ENCODE results near the gene SEC16A.
A peak's percentile ranks its signal among the peaks of the same experiment; 100 is the strongest.
"Not testable (repeated sequence)": the region's sequence is repeated elsewhere in the genome, so short reads cannot be mapped to it uniquely, and the experiment has no call there.

The SEC16A gene

DNA sequence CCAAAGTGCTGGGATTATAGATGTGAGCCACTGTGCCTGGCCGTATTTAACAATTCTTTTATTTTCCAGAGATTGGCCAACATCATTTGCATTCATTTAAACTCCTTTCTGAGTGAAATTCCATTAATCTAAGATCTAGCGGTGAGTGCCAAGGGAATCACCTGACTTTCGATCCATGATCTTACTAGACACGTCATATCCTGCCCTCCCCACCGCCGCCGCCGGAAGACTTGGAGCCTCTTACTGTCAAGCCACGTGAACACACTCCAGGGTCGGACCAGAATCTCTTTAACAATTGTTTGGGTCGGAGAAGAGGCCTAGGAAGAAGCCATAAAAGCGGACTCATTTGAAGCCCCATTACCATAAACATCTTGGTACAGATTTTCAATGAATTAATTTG is 56.1 kb downstream of the SEC16A start:
- no peak for FAIRE-seq
- DNase-seq (ENCODE audit: insufficient read length, low spot score) = no peak

DNA sequence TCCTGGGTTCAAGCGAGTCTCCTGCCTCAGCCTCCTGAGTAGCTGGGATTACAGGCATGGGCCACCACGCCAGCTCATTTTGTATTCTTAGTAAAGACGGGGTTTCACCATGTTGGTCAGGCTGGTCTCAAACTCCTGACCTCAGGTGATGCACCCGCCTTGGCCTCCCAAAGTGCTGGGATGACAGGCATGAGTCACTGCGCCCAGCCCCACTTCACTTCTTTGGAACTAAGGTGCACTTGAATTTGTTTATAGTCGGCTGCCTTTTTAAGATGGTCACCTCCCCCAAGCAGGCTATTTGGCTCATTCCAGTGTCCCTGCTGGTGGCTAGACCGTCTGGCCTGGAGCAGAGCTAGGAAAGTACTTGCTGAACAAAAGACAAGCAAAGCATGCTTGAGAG is 57.5 kb downstream of the SEC16A start:
- not testable (repeated sequence) for FAIRE-seq; DNase-seq (ENCODE audit: insufficient read length, low spot score)

DNA sequence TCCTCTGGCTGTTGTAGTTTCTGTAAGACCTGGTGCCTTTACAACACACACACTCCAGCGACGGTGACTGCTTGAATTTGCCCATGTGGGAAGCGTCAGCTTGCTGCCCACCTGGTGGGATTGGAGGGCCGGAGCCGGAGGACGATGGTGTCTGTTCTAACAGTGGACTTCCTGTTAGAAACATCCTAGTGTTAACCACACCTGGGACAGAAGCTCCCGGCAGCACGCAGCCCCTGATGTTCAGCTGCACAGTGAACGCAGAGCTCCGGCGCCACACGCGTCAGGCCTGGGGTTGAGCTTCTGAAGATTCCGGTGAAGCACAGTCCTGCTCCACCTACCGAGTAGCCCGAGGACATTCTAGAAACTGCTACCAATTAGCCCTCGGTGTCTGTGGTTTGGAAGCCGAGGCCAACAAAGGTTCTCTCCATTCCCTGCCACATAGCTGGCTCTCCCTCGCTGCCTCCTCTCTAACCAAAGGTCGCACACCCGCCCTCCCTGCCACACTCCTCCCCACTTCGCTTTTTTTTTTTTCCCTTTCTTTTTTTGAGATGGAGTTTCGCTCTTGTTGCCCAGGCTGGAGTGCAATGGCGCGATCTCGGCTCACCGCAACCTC is 58.0 kb downstream of the SEC16A start:
- no peak for DNase-seq (ENCODE audit: insufficient read length, low spot score)
- FAIRE-seq = no peak

DNA sequence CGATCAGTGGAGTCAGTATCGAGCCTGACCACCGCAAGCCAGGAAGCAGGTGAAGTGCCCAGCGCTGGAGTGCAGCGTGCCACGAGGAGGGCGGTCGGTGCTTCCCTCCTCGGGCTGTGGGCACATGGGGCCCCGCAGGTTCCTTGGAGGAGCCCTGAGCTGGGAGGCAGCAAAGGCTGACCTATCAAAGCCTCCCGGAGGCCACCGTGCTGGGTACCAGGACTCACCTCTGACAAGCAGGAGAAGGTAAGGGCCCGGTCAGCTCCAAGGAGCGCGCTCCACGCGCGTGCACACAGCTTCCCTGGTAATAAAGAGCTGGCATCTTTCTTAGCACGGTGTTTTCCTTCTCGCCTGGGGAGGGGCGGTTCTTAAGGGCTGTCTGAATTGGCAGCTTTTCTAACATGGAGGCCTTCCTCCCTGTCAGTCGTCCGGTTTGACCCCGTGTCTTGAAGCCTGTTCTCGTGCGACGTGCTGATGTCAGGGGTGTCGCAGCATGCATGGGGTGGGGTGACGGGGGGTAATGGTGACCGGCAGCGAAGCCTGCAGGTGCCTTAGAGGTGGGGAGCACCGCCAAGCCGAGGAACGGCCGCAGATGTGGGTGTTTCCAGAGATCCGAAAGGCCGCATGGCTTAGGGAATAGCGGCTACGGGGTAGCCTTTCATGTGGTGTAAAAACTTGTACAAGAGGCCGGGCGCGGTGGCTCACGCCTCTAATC is 59.3 kb downstream of the SEC16A start:
- DNase-seq (ENCODE audit: insufficient read length, low spot score) (no peak), FAIRE-seq (no peak)

DNA sequence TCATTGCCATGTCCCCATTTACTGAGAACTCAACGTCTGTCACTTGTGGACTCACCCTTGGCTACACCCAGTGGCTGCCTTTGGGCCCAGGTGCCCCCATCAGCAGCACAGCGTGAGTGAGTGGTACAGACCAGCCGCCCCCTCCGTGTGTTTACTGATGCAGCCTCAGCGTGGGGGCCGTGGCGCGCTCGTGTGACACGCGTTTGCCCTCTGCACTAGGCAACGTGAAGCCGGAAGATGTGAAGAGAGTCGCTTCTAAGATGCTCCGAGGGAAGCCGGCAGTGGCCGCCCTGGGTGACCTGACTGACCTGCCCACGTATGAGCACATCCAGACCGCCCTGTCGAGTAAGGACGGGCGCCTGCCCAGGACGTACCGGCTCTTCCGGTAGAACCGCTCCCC is 60.0 kb downstream of the SEC16A start:
- DNase-seq (ENCODE audit: insufficient read length, low spot score) (no peak), FAIRE-seq (no peak)

DNA sequence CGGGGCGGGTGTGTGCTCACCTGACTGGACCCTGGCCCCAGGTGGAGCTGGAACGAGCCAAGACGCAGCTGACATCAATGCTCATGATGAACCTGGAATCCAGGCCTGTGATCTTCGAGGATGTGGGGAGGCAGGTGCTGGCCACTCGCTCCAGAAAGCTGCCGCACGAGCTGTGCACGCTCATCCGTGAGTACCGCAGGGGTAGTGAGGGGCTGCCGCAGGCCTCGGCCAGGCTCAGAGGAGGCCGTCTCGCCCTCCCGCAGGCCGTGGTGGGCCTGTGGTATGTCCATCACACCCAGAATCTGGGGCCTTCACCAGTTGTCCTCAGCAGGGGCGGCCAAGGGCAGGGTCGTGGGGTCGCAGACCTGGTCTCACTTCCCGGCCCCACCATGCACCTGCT is 61.0 kb downstream of the SEC16A start:
- DNase-seq (ENCODE audit: insufficient read length, low spot score) (no peak), FAIRE-seq (no peak)

DNA sequence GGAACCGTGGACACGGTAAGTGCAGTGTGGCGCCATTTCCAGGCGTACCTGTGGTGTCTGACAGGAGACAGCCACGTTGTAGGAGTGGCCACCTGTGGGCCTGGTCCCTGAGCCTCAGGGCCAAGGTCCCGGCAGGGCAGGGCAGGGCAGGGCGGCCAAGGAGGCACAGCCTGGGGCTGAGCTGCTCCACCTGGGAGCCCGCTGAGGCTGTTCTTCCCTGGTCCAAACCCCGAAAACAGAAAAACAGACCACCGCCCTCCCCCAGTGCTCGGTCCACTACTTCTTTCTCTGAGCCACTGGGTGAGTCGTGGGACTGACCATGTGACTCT is 63.8 kb downstream of the SEC16A start:
- DNase-seq (ENCODE audit: insufficient read length, low spot score) = no peak
- FAIRE-seq = no peak

DNA sequence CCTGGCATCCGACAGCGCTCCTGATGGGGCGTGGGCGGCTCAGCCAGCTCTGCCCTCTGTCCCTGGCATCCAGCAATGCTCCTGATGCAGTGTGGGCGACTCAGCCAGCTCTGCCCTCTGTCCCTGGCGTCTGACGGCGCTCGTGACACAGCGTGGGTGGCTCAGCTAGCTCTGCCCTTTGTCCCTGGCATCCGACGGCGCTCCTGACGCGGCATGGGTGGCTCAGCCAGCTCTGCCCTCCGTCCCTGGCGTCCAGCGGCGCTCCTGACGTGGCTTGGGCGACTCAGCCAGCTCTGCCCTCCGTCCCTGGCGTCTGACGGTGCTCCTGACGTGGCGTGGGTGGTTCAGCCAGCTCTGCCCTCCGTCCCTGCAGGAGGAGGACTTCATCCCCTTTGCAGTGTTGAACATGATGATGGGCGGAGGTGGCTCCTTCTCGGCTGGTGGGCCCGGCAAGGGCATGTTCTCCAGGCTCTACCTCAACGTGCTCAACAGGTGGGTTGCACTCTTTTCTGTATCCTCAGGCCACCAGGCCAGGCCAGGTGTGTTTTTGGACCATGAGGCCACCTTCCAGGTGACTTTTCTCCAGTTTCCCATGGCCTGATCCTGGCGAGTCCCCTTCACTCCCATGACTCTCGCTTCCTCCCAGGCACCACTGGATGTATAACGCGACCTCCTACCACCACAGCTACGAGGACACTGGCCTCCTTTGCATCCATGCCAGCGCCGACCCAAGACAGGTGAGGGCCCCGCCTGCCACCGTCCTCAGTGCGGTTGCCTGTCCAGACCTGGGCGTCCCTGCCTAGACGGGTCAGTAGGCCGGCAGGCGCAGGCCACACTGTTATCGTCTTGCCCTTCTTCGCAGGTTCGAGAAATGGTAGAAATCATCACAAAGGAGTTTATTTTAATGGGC is 64.4 kb downstream of the SEC16A start:
- DNase-seq (ENCODE audit: insufficient read length, low spot score) (no peak), FAIRE-seq (no peak)

DNA sequence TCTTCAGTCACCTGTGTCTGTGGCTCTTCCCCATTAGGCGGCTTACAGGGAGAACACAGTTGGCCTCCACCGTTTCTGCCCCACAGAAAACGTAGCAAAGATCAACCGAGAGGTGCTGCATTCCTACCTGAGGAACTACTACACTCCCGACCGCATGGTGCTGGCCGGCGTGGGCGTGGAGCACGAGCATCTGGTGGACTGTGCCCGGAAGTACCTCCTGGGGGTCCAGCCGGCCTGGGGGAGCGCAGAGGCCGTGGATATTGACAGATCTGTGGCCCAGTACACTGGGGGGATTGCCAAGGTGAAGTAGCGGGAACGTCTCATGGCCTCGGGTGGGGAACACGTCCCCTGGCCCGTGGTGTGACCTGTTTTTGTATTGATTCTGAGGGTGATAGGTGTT is 65.9 kb downstream of the SEC16A start:
- DNase-seq (ENCODE audit: insufficient read length, low spot score) (no peak), FAIRE-seq (no peak)

DNA sequence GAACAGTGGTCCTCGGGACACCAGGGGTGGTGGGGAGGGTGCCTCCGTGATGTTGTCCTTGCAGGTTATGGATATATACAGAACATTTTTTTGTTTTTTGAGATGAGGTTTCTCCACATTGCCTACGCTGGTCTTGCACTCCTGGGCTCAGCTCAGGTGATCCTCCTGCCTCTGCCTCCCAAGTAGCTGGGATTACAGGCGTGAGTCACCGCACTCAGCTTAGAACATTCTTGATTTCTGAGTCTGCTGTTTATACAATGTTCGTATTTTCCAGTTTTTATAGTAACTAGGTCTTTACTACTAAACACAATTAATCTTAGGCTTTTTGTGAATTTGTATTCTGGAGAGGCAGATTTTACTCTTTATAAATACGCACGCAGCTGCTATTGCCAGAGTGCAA is 66.4 kb downstream of the SEC16A start:
- no peak for FAIRE-seq
- no peak for DNase-seq (ENCODE audit: insufficient read length, low spot score)

DNA sequence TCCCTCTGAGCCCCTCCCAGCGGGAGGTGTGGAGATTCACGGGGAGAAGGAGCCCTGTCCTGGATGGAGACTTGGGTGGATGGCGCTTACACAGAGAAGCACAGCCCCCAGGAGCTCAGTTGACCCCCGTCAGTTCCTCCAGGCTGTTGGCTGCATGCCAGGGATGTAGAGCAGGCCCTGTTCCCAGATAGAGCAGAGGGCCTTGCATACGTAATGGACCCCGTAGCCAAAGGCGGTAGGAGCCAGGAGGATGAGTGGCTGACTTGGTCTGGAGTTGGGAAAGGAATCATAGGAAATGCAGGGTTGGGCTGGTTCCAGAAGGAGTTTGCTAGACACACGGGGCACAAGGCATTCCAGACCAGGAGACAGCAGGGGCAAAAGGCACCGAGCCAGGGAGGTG is 69.9 kb downstream of the SEC16A start:
- no peak for DNase-seq (ENCODE audit: insufficient read length, low spot score)
- FAIRE-seq = no peak

DNA sequence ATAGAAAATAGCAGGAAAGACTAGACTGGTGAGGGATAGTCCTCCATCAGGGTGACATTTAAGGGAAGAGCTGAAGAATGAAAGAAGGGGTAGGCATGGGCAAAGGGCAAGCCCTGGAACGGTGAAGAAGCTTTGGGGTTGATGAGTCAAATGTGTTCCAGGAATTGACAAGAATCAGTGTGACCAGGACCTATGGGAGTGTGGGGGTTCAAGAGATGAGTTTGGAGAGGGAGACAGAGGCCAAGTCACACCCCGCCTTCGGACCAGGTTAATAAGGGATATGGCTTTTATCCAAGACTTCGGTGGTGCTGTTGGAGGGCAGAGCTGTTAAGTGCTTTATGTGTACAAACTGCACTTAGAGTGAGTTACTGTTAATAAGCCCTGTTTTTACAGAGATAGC is 71.5 kb downstream of the SEC16A start:
- no peak for DNase-seq (ENCODE audit: insufficient read length, low spot score)
- FAIRE-seq = no peak

DNA sequence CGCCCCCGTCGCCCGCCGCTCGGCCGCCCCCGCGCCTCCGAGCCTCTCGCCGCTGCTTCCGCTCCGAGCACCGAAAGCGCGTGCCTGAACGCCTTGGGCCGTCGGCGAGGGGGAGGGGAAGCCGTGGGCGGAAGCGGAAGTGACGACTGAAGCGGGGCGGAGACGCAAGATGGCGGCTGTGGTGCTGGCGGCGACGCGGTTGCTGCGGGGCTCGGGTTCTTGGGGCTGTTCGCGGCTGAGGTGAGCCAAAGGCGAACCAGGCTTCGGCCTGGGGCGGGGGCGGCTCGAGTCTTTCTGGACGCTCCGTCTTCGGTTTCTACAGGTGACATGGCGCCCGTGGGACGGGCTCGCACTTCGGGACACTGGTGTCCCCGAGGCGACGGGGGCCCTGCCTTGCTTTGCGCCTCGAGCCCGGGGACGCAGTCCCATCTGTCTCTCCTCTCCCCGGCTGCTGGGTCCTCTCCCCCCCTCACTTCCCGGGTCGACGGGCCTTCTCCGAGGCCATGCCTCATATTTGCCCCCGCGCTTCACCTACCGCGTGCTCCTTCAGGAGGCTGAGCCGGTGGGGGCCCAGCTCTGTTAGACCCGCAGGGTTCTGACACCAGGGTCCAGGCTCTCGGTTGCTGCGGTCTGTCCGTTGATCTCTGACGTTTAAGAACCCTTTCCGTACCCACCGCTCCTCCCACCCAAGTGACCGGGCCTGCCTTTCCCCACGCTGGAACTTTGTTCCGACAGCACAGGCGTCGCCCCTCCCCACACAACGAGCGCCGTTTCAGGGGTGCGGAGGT is 72.1 kb downstream of the SEC16A start, which contains the start of the genes ENTR1 and PMPCA:
TSS of gene ENTR1 (minus strand) at position 115 of the 788 bp plus-strand sequence. CDS start 217 bp downstream, outside the sequence.
TSS of gene PMPCA (plus strand) at position 159 of the 788 bp plus-strand sequence. CDS start at position 170, 11 bp downstream.
- DNase-seq (ENCODE audit: insufficient read length, low spot score) (peak; percentile 99), FAIRE-seq (peak; percentile 82)

DNA sequence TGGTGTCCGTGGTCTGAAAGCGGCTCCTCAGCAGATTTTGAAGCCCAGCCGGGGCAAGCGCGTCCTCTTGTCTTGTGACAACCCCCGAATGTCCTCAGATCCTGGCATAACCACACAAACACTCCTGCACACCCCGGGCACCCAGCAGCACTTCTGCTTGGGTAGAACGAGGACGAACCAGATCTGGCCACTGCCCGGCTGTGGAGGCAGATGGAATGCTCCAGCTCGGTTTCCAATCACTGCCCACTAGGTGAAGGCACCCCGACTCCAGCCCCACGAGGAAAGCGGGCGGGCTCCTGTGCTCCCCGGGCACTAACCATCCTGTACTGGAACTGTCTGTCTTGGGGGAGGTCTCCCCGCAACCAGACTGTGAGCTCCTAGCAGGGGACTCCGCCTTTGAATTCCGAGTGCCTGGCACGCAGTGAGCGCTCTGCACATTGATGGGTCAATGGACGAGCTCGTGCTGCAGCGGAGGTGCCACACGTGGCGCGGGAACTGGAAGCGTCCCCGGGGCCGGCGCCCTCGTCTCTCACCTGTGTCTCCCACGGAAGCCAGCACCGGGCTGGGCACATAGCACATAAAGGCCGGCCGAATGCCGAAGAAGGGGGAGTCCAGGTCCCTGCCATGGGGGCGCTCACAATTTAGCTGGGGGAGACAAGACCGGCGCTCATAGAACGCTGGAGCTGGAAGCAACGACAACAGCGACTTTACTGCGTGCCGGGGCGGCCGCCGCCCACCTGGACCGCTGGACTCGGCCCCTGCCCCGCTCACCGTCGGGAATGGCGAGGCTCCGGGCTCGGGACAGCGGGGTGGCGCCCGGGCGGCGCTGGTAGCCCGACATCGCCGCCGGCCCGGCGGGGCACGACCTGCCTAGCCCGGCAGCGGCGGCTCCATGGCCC is 73.0 kb downstream of the SEC16A start:
- DNase-seq (ENCODE audit: insufficient read length, low spot score) (peak; percentile 63), FAIRE-seq (peak; percentile 47)

DNA sequence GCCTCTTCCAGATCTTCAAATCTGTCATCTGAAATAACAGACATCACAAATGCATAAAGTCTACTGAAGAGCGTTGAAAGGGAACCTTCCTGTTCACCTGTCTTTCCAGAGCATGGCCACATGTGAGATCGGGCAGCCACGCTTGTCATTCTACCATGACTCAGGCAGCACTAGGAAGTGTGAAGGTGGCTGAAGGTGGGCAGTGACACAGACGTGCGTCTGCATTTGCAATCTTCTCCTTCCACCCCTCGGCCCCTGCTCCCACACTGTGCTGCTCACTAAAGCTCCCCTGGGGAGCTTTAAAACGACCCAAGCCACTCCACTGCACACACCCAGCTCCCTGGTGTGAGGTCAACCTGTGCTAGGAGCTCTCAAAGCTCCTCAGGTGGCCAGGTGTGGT is 74.9 kb downstream of the SEC16A start:
- peak; percentile 31 for FAIRE-seq
- no peak for DNase-seq (ENCODE audit: insufficient read length, low spot score)

DNA sequence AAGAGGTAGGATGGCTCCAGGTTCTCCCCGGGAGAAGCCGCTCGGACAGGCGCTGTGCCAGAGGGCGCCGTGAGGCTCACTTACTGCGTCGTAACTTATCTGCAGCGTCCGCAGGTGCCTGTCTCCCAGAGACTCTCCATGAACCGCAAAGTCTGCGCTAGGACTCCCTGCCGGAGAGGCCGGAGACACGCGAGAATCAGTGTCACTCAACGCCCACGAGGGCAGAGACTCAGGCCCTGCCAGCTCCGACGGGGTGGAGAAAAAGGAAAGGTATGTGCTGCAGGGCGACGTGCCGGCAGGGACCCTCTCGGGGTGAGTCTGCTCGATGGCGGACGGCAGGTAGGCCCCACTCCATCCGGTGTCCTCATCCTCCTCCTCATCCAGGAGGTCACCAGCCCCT is 75.8 kb downstream of the SEC16A start:
- not testable (repeated sequence) for FAIRE-seq

DNA sequence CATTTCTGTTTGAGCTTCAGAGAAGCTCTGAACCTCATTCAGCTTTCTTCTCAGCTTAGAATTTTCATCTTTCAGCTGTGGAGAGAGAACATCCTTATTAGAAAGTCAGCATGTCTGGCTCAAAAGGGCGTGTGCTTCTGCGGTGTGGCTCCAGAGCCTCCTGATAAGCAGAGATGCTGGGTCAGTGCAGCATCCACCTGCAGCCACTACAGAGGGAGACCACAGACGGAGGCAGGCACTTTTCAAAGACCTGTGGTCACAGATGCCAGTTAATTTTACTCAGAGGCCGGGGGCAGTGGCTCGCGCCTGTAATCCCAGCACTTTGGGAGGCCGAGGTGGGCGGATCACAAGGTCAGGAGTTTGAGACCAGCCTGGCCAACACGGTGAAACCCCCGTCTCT is 76.9 kb downstream of the SEC16A start:
- not testable (repeated sequence) for DNase-seq (ENCODE audit: insufficient read length, low spot score); FAIRE-seq

More for the DNA sequence above, 75.8 kb downstream of the SEC16A start:
- DNase-seq (ENCODE audit: insufficient read length, low spot score) = not testable (repeated sequence)

DNA sequence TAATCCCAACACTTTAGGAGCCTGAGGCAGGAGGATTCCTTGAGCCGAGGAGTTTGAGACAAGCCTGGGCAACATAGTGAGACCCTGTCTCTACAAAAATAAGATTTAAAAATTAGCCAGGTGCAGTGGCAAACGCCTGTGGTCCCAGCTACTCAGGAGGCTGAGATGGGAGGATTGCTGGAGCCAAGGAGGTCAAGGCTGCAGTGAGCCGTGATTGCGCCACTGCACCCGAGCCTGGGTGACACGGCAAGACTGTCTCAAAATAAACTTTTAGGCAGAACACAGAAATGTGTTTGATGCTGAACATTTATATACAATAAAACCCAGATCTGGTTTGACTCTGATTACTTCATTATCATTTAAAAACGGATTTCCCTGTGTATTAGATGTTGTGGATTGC is 77.4 kb downstream of the SEC16A start:
- DNase-seq (ENCODE audit: insufficient read length, low spot score) (no peak), FAIRE-seq (no peak)

DNA sequence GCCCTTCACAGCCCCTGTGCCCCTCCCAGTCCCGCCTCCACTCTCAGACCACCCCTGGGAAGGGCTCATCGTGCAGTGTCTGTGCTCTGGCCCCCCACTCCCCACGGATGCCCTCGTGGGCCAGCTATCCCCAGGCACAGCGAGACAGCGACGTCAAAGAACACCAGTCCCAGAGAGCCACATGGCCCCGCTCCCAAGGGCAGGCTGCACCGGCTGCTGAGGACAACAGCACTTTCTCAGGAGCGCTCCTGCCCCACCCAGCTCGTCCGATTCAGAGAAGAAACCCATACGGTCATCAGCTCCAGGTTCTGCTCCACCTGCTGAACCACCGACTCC is 78.1 kb downstream of the SEC16A start:
- peak; percentile 45 for FAIRE-seq

More for the DNA sequence above, 78.1 kb downstream of the SEC16A start:
- no peak for DNase-seq (ENCODE audit: insufficient read length, low spot score)

Measured in GM19239 (cell line).